B cell (primary cell): ENCODE data around the gene SPTB. TPM values are rescaled to one million over a fixed set of nuclear protein-coding genes. Genes with fewer than 3 reads are reported as not detected.
A peak's percentile ranks its signal among the peaks of the same experiment; 100 is the strongest.

Experiments
- ATAC-seq: fragments of 200-7000 bp; cut with Tn5 transposase; one replicate; pipeline ENCODE4 v1.10.0; 2021; ENCODE audit warnings: low read depth, mild to moderate bottlenecking, moderate number of reproducible peaks, moderate library complexity
- CTCF ChIA-PET: fragments of 350-600 bp; sonication (Branson Sonifier 250); formaldehyde crosslinking; loops from one replicate; lab custom pipeline; 2021; ENCODE audit warnings: antibody characterized with exemption, inconsistent platforms; lab: Charles Lee
- POLR2A ChIA-PET: fragments of 350-600 bp; sonication (Branson Sonifier 250); formaldehyde crosslinking; loops from one replicate; lab custom pipeline; 2021; ENCODE audit warnings: antibody characterized with exemption; lab: Charles Lee
- DNase-seq: peaks from one replicate; pipeline ENCODE4 v3.0.0; 2013
- H2AFZ ChIP-seq: 2 replicates; pipeline ENCODE4 v1.6.1; 2012; ENCODE audit warnings: mild to moderate bottlenecking, low read depth, low read length; ENCODE audit not compliant: insufficient read depth, poor library complexity, severe bottlenecking
- H3K27ac ChIP-seq, 2 donors: 1 replicate in 1 of 2; 2 replicates in 1 of 2; pipeline ENCODE4 v1.5.1; 2012 to 2013; ENCODE audit warnings: low read length in 2 of 2, mild to moderate bottlenecking in 2 of 2, moderate library complexity in 1 of 2
- H3K27me3 ChIP-seq, 4 experiments: fragments of 200-600 bp in 1 of 4; sonication (generic) in 1 of 4; replicated peaks in 1 of 4; 1 replicate in 2 of 4; 2 replicates in 2 of 4; pipeline versions ENCODE4 v1.6.1 to v1.7.0; 2013 to 2016; ENCODE audit warnings: low read length in 3 of 4, mild to moderate bottlenecking in 2 of 4, mixed read lengths in 1 of 4, moderate library complexity in 1 of 4; ENCODE audit not compliant: insufficient read depth in 4 of 4, control insufficient read depth in 3 of 4; ENCODE audit errors: control extremely low read depth in 1 of 4
- H3K36me3 ChIP-seq, 2 experiments: replicated peaks in 1 of 2; 1 replicate in 1 of 2; 2 replicates in 1 of 2; pipeline versions ENCODE4 v1.6.1 to v1.7.1; 2013; ENCODE audit warnings: low read length in 1 of 2; ENCODE audit not compliant: insufficient read depth in 2 of 2, control insufficient read depth in 1 of 2; ENCODE audit errors: control extremely low read depth in 1 of 2, extremely low read depth in 1 of 2
- H3K4me1 ChIP-seq, 2 donors: fragments of 200-600 bp in 1 of 2; sonication (generic) in 1 of 2; 1 replicate in 1 of 2; 2 replicates in 1 of 2; pipeline versions ENCODE4 v1.5.1 to v1.6.1; 2013 to 2017; ENCODE audit warnings: low read length in 2 of 2; ENCODE audit not compliant: control insufficient read depth in 2 of 2, insufficient read depth in 2 of 2
- H3K4me2 ChIP-seq: replicated peaks from 2 replicates; pipeline ENCODE3; 2012; ENCODE audit warnings: mild to moderate bottlenecking, low read depth, low read length; ENCODE audit not compliant: poor library complexity, severe bottlenecking
- H3K4me3 ChIP-seq, 5 experiments: fragments of 200-600 bp in 1 of 5; sonication (generic) in 1 of 5; 1 replicate in 3 of 5; 2 replicates in 2 of 5; pipeline versions ENCODE4 v1.5.1 to v1.7.0; 2011 to 2016; ENCODE audit warnings: low read length in 4 of 5, mild to moderate bottlenecking in 4 of 5, low read depth in 2 of 5, control low read depth in 1 of 5, moderate library complexity in 1 of 5; ENCODE audit not compliant: insufficient read depth in 1 of 5; ENCODE audit errors: control extremely low read depth in 1 of 5, extremely low read depth in 1 of 5
- H3K79me2 ChIP-seq: fragments of 200-600 bp; sonication (generic); one replicate; pipeline ENCODE4 v1.6.0; 2016; ENCODE audit warnings: low read length; ENCODE audit not compliant: control insufficient read depth, insufficient read depth
- H3K9ac ChIP-seq: fragments of 200-600 bp; sonication (generic); 2 replicates; pipeline ENCODE4 v1.6.1; 2017; ENCODE audit warnings: mild to moderate bottlenecking, low read length, moderate library complexity
- H3K9me3 ChIP-seq, 3 donors: one replicate each; pipeline versions ENCODE4 v1.6.1 to v1.7.1; 2013; ENCODE audit warnings: low read length in 2 of 3; ENCODE audit not compliant: control insufficient read depth in 2 of 3, insufficient read depth in 1 of 3; ENCODE audit errors: control extremely low read depth in 1 of 3
- H4K20me1 ChIP-seq: 2 replicates; pipeline ENCODE4 v1.6.0; 2012; ENCODE audit warnings: mild to moderate bottlenecking, low read length; ENCODE audit not compliant: insufficient read depth, control insufficient read depth, poor library complexity, severe bottlenecking
- H3K27ac Mint-ChIP-seq: one replicate; pipeline ENCODE4 v1.8.0; 2021; ENCODE audit warnings: mixed read lengths
- H3K27me3 Mint-ChIP-seq: one replicate; pipeline ENCODE4 v1.8.0; 2021; ENCODE audit warnings: mixed read lengths
- H3K4me1 Mint-ChIP-seq: one replicate; pipeline ENCODE4 v1.8.0; 2021; ENCODE audit warnings: mixed read lengths
- H3K4me3 Mint-ChIP-seq: one replicate; pipeline ENCODE4 v1.8.0; 2021; ENCODE audit warnings: mixed read lengths
- H3K9me3 Mint-ChIP-seq: one replicate; pipeline ENCODE4 v1.8.0; 2022; ENCODE audit warnings: mixed read lengths; ENCODE audit not compliant: insufficient read depth
- EZH2 ChIP-seq: IDR thresholded peaks from 2 replicates; pipeline ENCODE4 v1.6.1; 2012; ENCODE audit warnings: borderline replicate concordance, low read depth, mild to moderate bottlenecking, moderate library complexity, low read length; ENCODE audit not compliant: insufficient read depth, poor library complexity, severe bottlenecking
- WGBS: methylation state at CpG from one replicate; pipeline ENCODE4 v1.1.5; 2013; ENCODE audit warnings: missing lambda C conversion rate; ENCODE audit not compliant: insufficient coverage; 5-methylcytosine and 5-hydroxymethylcytosine counted together
- intact Hi-C: fragments of 100-400 bp; cut with micrococcal nuclease; formaldehyde crosslinking; loops from one replicate; pipeline ENCODE4 v1.10.0; 2022
- polyA plus RNA-seq: library from polyadenylated mRNA; depleted of rRNA; stranded (reverse); fragments of >200 nt; gene quantifications from 2 replicates; pipeline ENCODE4 v1.2.3, GENCODE V29; 2012
- total RNA-seq, 2 donors: library from RNA; stranded (reverse); fragments of 120-200 nt in 1 of 2; gene quantifications; 1 replicate in 1 of 2; 2 replicates in 1 of 2; pipeline versions ENCODE4 v1.2.3 to v1.2.4, GENCODE V29; 2013 to 2022
- TF ChIP-seq, protein P1 (sequence below): fragments of 200-600 bp; IDR thresholded peaks from one replicate; pipeline ENCODE4 v1.8.0; 2022; ENCODE audit warnings: antibody characterized with exemption, mild to moderate bottlenecking

SPTB gene
- total and polyA plus RNA-seq, 2 donors (not counting 1 experiment from before 2014, with no cell fraction given) = 0.12 TPM; not detected in 1

DNA sequence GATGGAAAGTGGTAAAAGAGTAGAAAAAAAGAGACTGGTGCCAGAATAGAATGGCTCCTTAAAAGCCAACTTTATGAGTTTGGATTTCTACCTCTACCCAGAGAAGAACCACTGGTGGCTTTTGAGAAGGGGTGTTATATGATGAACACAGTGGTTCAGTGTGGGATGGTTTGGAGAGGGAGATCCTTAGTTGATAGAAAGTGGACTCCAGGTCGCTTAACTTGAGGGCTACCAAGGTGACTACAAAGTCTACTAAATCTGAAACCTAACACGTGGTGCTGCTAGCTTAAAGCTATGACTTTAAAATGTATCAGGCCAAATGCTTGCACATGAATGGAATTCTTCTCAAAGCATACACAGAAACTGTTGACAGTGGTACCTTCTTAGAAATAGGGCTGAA is 8.4 kb downstream of the SPTB start:
- Histone ChIP-seq H3K4me3 (no peak overlapping the region), H2AFZ (no peak overlapping the region), H3K27me3 (peaks cover 0 to 10% (median 5%) of the 10 kb centered on the region in 4 experiments), H3K36me3 (no peaks in the 10 kb centered on the region), H3K4me2 (no peak overlapping the region), H3K9ac (no peak overlapping the region), H3K27ac (no peak overlapping the region), H3K4me1 (peaks cover 3 to 4% of the 10 kb centered on the region in 2 donors), H3K9me3 (no peaks in the 10 kb centered on the region), H4K20me1 (no peaks in the 10 kb centered on the region), H3K79me2 (no peaks in the 10 kb centered on the region)
- DNase-seq (no peak), ATAC-seq (no peak)
- CTCF ChIA-PET = interaction anchor here (0.9 kb wide), 1 partner anchor 10 kb away, joined by 3 read pairs; no protein-coding TSS in a partner anchor
- no peak overlapping the region for H3K4me3 Mint-ChIP-seq
- intact Hi-C loops = no loop called here
- peaks cover 6% of the 10 kb centered on the region for H3K4me1 Mint-ChIP-seq
- WGBS = 80% methylated on average over 1 of the region's 2 CpGs
- peaks cover 27% of the 10 kb centered on the region for H3K27me3 Mint-ChIP-seq
- no peaks in the 10 kb centered on the region for H3K9me3 Mint-ChIP-seq
- H3K27ac Mint-ChIP-seq = no peak overlapping the region
- TF ChIP-seq EZH2 = no peak
- TF ChIP-seq, protein P1, sequence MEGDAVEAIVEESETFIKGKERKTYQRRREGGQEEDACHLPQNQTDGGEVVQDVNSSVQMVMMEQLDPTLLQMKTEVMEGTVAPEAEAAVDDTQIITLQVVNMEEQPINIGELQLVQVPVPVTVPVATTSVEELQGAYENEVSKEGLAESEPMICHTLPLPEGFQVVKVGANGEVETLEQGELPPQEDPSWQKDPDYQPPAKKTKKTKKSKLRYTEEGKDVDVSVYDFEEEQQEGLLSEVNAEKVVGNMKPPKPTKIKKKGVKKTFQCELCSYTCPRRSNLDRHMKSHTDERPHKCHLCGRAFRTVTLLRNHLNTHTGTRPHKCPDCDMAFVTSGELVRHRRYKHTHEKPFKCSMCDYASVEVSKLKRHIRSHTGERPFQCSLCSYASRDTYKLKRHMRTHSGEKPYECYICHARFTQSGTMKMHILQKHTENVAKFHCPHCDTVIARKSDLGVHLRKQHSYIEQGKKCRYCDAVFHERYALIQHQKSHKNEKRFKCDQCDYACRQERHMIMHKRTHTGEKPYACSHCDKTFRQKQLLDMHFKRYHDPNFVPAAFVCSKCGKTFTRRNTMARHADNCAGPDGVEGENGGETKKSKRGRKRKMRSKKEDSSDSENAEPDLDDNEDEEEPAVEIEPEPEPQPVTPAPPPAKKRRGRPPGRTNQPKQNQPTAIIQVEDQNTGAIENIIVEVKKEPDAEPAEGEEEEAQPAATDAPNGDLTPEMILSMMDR = no peak
- POLR2A ChIA-PET = no interaction called here

DNA sequence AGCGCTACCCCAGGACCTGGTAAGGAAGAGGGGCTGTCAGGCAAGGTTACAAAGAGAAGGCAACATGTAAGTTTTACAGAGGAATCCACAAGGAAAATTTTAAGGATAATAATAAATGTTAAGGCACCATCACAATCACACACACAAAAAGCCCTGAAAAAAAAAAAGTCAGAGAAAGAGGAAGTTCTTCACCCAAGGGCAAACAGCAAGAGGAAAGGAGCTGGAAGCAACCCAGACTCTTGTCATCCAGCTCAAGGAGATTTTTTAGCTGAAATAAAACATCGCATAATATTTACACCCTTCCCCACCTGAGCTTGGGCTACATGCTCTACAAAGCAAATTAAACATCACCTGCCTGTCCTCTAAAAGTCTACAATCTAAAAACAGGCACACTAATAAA is 9.5 kb downstream of the SPTB start:
- peaks cover 3 to 4% of the 10 kb centered on the region in 2 donors for H3K4me1 ChIP-seq
- DNase-seq (peak; percentile 24), ATAC-seq (no peak)
- H3K79me2 ChIP-seq = no peaks in the 10 kb centered on the region
- H3K27ac Mint-ChIP-seq = no peak overlapping the region
- H3K36me3 ChIP-seq = no peaks in the 10 kb centered on the region
- ChIA-PET CTCF (interaction anchor here (1.4 to 2.9 kb wide), 2 partner anchors 11 to 21 kb away, joined by 6 to 17 read pairs; no protein-coding TSS in a partner anchor), POLR2A (no interaction called here)
- peaks cover 24% of the 10 kb centered on the region for H3K27me3 Mint-ChIP-seq
- H3K27me3 ChIP-seq = peaks cover 0 to 8% (median 3%) of the 10 kb centered on the region in 4 experiments
- intact Hi-C loops = no loop called here
- H3K4me1 Mint-ChIP-seq = peaks cover 6% of the 10 kb centered on the region
- H2AFZ ChIP-seq = peak overlapping the region; percentile 23
- WGBS = 11% methylated on average over 2 of the region's 2 CpGs
- no peaks in the 10 kb centered on the region for H3K9me3 ChIP-seq
- H3K4me3 Mint-ChIP-seq = no peak overlapping the region
- H3K27ac ChIP-seq = no peak overlapping the region
- H3K4me2 ChIP-seq = no peak overlapping the region
- no peak for TF ChIP-seq EZH2
- no peak overlapping the region for H3K4me3 ChIP-seq
- H4K20me1 ChIP-seq = no peaks in the 10 kb centered on the region
- H3K9me3 Mint-ChIP-seq = no peaks in the 10 kb centered on the region
- H3K9ac ChIP-seq = no peak overlapping the region
